ENCODE results near the gene POLR3E.
"Not testable (repeated sequence)": the region's sequence is repeated elsewhere in the genome, so short reads cannot be mapped to it uniquely, and the experiment has no call there.

POLR3E gene

DNA sequence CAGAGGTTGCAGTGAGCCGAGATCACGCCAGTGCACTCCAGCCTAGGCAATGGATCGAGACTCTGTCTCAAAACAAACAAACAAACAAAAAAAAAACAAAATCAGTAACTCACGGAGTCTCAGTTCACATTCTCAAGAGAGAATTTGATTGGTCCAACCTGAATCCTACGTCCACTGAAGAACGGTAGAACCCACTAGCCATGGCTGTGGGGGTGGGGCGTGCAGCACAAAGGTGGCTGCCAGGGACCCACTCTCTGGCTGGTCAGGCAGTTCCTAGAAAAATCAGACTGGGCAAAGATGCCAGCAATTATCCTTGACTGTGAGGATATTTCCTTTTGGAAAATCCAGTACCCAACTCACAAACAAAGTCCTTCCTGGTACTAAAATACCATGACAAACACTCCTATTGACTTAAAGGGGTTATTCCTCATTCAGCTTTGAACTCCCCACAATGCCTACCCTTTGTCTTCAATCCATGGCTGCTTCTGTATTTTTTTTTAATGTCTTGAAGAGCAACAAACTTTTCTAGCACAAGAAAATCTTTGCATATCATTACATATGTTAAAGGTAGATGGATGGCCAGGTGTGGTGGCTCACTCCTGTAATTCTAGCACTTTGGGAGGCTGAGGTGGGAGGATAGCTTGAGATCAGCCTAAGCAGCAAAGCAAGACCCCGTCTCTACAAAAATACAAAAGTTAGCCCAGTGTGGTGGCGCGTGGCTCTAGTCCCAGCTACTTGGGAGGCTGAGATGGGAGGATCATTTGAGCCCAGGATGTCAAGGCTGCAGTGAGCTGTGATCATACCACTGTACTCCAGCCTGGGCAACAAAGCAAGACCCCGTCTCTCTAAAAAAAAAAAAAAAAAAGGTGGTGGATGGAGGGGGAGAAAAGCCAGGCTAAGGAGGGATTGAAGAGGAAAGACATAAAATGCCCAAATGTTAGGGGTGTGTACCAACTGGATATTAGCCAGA lies 3.8 kb upstream of the POLR3E start:
- no peak for ATAC-seq

- no peak for ATAC-seq
These were observed 740 bp upstream of the POLR3E start for GRCh38 chr16:22296225-22297113.

DNA sequence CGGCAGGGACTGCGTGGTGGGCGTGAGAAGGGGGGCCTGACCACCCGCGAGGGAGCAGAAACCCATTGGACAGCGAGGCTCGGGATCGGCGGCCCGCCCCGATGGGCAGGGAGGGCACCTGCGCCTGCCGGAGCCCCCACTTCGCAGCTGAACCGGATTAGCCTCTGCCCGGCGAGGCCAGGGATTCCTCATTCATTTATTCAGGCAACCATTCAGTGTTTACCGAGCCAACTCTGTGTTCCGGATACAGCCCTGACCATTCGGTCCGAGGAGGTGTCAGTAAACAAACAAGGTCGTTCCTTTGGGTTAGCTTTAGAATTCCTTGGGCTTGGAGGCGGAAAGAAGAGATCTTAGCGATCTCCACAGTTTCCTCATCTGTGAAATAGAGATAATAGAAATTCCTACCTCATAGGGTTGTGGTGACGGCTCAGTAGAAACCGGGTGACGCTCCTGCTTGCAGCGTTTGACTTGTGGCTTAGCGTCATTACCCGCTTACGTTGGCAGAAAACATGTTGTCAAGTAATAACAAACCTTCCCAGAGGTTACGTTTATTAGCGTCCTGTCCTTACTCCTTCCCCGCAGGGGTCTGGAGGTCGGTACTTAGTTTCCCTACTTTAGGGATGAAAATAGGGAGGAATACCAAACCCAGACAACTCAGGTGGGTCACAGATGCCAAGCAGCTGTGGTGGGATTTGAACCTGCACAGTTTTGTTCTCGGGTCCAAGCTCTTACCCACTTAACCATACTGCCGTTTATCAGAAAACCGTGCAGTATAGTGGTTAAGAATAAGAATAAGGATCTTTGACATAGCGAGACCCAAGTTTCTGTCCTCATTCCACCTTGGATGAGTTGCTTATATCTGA lies 893 bp downstream of the POLR3E start:
- peak; percentile 47 to 52 for ATAC-seq

GRCh38 chr16:22299036-22299435 lies 1.8 kb downstream of the POLR3E start:
- no peak for ATAC-seq

- no peak for ATAC-seq
These were observed 3.3 kb downstream of the POLR3E start for GRCh38 chr16:22300427-22301071.

DNA sequence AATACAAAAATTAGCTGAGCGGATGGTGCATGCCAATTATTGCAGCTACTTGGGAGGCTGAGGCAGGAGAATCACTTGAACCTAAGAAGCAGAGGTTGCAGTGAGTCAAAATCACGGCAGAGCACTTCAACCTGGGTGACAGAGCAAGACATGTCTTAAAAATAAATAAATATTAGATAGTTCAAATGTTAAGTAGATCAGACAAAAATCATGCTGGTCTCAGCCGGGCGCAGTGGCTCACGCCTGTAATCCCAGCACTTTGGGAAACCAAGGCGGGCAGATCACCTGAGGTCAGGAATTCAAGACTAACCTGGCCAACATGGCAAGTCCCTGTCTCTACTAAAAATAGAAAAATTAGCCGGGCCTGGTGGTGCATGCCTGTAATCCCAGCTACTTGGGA lies 4.2 kb downstream of the POLR3E start:
- not testable (repeated sequence) for ATAC-seq

- ATAC-seq = no peak
These were observed 5.7 kb downstream of the POLR3E start for GRCh38 chr16:22302776-22303363.

- ATAC-seq = no peak
These were observed 7.2 kb downstream of the POLR3E start for GRCh38 chr16:22304411-22304810.

DNA sequence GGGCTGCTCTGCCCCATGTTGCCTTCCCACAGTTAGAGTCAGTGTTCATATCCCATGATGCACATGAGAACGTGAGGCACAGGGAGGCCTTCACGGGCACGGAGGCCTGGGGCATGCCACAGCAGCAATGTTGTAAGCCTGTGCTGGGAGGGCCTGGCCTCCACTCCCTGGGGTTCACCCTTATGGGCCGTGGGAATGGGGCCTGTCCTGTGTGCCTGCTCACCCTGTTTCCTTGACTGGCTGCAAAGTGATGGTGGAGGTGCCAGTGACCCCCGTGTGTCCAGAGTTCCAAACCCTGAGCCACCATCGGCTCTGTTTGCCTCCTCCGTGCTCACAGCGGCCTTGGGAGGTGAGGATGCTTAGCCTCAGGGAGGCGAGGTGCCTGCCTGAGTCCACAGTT lies 9.6 kb downstream of the POLR3E start:
- no peak for ATAC-seq

GRCh38 chr16:22307838-22308237 lies 10.6 kb downstream of the POLR3E start:
- no peak for ATAC-seq

DNA sequence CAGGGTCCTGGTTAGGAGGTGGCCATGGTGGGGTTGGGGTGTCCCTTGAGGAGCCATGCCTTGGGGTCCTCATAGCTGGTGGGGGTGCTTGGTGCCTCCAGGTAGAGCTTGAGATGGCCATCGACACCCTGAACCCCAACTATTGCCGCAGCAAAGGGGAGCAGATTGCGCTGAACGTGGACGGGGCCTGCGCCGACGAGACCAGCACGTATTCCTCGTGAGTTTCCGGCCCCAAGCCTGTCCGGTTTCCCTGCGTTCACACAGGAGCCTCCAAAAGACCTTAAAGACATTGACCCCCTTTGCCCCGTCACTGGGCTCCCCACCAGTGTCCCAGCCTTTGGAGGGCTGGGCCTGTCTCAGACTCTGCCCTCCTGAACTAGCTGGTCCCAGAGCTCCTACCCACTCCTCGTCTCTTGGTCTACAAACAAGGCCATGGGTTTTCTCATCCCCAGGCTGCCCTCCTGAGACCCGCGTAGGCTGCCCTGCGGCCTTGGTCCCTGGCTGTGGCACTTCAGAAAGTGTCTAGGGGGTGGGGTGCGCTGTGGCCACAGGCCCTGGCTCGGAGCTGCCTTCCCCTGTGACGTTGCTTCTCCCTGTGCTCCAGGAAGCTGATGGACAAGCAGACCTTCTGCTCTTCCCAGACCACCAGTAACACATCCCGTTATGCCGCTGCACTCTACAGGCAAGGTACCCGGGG lies 11.8 kb downstream of the POLR3E start:
- ATAC-seq = no peak

DNA sequence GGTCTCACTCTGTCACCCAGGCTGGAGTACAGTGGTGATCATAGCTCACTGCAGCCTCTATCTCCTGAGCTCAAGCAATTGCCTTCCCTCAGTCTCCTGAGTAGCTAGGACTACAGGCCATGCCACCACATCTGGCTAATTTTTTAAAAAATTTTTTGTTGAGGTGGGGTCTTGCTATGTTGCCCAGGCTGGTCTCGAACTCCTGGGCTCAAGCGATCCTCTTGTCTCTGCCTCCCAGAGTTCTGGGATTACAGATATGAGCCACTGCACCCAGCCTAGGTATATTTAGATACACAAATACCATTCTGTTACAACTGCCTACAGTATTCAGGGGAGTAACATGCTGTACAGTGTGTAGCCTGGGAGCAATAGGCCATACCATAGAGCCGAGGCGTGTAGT lies 14.3 kb downstream of the POLR3E start:
- ATAC-seq = no peak

DNA sequence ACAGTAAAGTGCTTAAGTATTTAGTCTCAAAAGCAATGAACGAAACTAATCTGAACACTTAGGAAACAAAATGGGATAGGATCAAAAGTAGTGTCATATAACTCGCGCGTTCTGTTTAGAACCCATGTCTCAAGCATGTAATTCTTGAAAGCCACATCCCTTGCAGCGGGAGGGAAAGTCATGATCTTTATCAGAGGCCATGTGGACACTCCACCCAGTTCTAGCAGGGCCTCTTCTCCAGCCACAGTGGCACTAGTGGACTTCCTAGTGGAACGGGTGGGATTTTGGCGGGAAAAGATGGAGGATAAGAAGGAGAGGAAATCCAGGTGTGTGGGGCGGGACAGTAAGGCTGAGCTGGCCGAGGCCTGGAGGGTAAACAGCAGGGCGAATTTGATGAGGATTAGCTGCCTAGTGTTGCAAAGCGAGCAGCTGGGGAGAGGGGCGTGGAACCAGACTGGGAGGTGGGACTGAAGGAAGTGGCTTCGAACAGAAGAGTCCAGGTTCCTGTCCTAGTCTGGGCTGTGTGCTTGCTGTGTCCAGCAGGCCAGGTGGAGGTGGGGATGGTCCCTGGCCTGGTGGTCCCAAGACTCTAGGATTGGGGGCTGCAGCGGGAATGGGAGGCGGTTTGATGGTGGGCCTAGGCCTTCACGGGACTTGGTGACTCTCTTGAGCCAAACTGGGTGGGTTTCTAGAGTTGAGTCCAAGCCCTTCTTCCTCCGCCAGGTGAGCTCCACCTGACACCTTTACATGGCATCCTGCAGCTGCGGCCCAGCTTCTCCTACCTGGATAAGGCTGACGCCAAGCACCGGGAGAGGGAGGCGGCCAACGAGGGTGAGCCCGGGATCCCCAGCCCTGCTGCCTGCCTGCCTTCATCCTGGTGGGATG lies 15.9 kb downstream of the POLR3E start:
- no peak for ATAC-seq

- no peak for ATAC-seq
These were observed 16.8 kb downstream of the POLR3E start for GRCh38 chr16:22313876-22314470.

GRCh38 chr16:22314661-22315626 lies 17.7 kb downstream of the POLR3E start:
- ATAC-seq = no peak

DNA sequence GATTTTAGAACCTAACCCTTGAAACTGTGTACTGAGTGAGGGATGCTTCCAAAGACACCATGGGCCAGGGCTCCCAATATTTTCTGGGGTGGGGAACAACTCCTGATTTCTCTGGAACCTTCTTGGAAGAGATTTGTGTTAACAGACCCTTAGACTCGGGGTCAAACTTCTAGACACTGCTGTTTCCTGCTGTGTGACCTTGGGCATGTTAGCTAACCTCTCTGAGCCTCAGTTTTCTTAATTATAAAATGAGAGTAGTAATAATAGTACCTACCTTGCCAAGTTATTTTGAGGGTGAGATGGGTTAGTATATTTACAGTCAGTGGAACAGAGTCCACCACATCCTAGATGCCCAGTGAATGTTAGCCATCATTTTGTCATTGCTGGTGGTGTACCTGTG lies 18.8 kb downstream of the POLR3E start:
- ATAC-seq = no peak

DNA sequence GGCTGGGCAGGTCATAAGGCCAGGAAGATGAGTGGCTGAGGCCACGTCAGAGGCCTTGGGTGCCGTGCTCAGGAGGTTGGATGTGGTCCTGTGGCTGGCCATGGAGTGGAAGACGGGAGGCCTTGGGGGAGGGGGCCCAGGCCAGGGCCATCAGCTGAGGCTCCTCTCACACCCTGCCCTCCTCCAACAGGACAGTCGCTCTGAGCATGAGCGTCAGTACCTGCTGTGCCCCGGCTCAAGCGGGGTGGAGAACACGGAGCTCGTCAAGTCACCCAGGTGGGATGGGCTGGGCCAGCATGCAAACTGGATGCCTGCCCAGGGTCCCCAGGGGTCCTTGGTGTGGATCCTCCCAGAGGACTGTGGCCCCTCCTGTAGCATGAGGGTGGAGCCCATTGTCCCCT lies 19.2 kb downstream of the POLR3E start:
- no peak for ATAC-seq

GRCh38 chr16:22317001-22317530 lies 19.9 kb downstream of the POLR3E start:
- ATAC-seq = no peak
